Astrocyte of the hippocampus (primary cell): ENCODE data around the gene CDKL2.
A peak's percentile ranks its signal among the peaks of the same experiment; 100 is the strongest.
"Not testable (repeated sequence)": the region's sequence is repeated elsewhere in the genome, so short reads cannot be mapped to it uniquely, and the experiment has no call there.

Experiments used
- DNase-seq: peaks from one replicate; pipeline ENCODE4 v3.0.0; 2011; ENCODE audit warnings: low read depth, low spot score

The CDKL2 gene

DNA sequence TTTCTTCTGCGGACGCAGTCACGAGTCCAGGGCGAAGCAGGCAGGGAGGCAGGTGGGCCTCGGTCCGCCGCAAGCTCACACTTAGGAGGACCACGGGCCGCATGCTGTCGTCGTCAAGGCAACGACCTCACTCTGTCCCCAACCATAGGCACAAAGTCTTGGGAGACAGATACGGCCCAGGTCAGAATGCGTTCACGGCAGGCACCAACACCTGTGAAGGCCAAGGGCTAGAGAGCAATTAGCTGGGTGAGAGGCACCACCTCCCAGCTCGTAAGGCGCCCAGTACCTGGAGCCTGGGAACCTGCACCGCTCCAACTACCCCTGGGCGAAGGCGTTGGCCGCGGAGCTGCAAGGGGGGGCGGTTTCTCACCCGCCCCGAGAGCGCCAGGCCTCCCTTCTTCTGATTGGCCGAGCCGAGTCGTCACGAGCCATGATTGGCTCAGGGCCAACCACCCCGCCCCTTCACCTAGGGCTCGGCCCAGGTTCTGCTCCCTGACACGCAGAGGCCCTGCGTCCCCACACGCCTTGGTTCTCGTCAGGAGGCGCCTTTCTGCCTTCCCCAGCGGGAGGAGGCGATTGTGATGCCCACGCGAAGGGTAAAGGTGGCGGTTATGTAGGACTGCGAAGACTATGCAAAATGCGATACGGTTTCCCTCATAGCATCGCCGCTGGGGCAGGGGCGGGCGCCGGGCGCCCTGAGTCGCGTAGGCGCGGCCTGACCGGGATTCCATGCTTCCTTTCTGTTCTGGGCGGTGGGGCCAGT lies at the start of gene CDKL2:
TSS of gene CDKL2 (minus strand) at position 355 of the 763 bp plus-strand sequence. CDS start 4,540 bp downstream, outside the sequence.
- DNase-seq: peak; percentile 92

DNA sequence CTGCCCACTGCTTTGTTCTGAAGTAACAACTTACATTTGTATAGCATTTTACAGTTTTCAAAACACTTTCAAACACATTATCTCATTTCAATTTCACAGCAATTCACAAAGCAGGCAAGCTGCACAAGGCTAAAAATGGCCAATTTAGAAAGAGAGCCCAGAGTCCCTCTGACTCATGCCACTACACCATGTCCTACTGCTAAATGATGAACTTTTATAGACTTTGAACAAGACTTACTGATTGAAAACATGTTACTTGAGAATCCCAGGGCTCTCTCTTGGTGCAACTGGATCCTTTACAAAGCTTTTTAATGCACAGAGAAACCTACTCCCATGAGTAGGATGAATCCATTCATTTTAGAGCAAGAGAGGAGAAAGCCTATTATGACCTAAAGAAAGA lies 48.6 kb upstream of the CDKL2 start:
- no peak for DNase-seq

DNA sequence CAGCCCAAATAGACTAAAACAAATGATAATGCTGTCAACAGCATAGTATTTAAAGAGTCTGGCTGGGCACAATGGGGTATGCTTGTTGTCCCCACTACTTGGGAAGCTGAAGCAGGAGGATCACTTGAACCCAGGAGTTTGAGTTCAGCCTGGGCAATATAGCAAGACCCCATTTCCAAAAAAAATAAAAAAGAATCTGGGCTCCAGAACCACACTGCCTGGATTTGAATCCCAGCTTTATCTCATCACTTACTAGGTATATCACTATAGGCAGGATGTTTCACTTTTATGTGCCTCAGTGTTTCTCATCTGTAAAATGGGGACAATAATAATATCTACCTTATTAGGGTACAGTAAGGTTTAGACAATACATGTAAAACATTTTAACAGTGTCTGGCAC lies 48.1 kb upstream of the CDKL2 start:
- DNase-seq: no peak

DNA sequence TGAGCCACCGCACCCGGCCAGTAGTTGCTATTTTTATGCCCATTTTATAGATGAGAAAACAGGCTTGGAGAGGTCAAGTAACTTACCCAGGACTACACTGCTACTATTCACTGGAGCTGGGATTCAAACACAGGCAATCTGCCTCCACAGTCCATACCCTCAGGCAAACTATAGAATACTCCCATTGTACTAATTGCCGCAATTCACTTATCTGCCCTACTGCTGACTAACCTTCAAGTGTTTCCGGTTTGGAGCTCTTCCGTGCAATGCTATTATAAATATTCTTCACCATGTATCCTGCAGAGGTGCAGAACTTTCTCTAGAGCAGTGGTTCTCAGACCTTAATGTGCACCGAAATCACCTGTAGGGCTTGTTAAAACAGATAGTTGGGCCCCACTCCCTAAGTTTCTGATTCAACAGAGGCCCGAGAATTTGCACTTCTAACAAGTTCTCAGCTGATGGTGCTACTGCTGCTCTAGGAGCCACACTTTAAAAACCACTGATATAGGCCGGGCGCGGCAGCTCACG lies 44.7 kb upstream of the CDKL2 start:
- DNase-seq: no peak

DNA sequence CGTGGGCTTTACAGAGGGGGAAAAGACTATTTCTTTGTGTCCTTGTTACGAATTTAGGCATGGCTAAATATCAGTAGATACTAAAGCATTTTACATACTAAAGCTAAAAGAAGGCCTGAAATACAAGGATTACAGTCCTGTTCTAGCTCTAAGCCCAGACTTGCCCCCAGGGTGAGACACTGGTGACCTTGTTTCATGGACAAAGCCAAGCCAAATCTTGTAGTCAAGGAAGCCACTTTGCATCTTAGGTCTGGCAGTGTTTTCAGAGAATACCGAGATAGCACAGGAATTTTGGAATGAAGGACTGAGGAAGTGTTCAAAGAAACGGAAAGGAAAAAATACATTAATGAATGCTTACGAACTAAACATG lies 43.6 kb upstream of the CDKL2 start:
- DNase-seq: peak; percentile 39

DNA sequence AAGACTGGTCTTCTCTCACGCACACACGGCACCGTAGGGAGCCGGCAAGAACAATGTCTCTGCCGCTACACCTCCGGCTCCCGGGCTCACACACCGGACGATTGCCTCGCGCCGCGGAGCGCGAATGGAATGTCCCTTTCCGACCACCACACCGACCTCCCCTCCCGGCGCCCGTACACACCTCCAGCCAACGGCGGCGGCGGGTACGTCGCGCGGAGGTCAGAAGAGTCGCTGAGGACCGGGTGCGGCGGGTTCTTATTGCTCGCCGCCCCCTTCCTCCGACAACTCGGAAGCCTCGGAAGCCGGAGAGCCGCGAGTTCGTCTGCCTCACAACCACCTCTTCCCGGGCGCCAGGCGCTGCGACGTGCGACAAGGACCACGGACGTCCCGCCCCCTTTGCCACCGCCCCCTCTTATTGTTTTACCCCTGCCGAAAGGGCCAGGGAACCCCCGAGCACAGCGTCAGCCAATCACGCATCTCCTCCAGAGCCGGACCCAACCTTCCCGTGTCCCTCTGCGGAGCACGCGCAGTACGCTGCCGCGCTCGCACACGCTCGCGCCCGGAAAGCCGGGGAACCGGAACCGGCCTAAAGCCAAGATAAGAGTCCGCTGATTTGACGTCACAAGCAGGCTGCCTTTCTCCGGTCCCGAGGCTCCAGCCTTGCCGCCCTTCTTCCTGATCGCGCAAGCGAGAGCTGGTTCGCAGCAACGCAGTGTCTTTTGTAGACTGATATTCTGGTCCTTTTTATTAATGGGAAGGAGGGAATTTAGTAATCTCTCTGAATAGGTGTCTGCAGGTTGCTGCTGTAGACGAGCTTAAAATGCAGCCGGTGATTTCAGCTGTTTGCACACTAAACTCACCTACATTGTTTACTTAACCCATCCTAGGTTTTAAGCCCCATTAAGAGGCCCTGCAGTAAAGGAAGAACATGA lies 43.0 kb upstream of the CDKL2 start, which contains the start of gene G3BP2:
TSS of gene G3BP2 (minus strand) at position 385 of the 932 bp plus-strand sequence. CDS start 11,386 bp downstream, outside the sequence.
- DNase-seq: peak; percentile 99

DNA sequence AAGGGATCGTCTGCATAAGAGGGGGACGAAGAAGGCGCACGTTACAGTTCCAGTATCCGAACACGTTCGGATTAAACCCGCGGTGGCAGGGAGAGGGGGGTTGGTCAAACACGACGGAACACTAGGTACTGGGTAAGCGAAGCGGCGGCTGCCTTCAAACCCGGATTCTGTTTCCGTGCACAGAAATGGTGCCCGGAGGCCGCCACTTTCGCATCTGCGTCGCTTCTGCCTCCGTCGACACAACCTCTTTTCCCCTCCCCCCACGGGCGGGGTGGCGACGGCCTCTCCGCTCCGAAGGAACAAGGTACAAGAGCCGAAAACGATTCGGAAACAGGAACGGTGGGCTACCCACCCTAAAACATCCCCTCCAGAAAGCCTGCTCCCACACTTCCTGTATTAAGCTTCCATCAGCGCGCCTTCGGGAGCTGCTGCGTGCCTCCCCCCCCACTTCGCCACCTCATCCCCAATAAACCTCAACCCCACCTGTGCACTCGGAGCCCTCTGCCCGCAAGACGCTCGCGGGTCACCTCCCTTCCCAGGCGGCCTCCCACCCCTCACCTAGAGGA lies 42.2 kb upstream of the CDKL2 start:
- DNase-seq: peak; percentile 72

DNA sequence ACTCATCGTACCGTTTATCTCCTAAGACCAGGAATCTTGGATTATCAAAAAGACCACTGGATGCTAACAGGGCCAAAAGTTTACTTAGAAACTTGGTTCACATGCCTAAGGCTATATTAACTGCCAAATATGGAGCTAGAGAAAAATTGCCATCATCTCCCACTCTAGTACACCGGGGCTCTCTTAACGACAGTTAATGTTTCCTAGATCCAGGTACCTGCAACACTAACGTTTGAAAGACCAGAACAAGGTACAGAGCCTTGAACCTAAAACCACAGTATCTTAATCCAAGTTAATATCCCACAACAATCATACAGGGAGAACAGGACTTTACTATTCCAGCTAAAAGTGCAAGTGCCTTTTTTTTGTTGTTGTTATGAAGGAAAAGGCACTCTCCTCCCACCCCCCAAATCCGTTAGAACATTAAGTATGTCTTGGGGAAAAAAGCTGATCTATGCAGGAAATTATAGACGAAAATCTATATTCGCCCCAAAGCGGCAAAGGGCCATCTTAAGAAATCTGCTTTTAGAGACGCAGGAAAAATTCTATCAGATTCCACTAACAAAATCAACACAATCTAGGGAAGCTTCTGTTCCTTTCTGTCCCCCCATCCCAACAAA lies 41.6 kb upstream of the CDKL2 start:
- DNase-seq: peak; percentile 20

DNA sequence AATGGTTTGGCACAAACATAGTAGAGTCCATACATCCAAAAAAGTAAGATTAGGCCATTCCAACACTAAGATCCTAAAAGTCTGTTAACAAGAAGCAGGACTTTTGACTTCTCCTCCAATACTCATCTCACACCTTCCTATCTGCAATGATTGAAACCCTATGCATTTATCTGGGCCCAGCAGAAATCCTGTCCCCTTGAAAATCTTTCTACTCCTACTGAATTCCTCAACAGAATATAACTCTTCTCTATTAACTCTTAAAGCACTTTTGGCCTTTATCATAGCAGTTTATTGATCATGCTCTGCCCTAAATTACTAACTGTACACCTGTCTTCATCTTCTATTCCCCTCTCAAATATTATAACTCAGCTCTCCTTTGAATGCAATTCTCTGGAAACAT lies 38.3 kb upstream of the CDKL2 start:
- no peak for DNase-seq

DNA sequence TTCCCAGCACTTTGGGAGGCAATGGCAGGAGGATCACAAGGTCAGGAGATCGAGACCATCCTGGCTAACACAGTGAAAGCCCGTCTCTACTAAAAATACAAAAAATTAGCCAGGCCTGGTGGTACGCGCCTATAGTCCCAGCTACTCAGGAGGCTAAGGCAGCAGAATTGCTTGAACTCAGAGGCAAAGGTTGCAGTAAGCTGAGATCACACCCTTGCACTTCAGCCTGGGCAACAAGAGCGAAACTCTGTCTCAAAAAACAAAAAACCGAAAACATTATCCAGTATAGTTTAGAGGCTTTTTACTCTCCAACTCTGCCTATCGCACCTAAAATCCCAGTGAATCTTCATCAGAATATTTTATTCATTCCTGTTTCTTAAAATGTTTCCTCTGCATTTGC lies 37.3 kb upstream of the CDKL2 start:
- DNase-seq: not testable (repeated sequence)

DNA sequence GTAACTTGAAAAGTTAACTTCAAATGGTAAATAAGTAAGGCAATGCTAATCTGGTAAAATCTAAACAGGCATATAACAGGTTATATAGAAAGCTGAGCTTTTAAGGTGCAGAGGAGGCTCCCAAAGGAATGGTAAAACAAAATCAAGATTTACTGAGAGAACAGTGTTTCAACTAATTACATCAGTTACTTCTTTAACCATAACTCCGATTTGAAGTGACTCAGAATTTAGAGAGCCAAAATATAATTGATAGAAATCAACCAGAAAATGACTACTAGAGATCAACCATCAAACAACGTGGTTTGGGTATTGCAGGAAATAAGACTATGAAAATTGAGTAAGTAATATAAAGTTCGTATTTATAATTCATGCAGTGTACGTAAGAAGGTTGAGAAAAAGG lies 36.0 kb upstream of the CDKL2 start:
- DNase-seq: no peak

DNA sequence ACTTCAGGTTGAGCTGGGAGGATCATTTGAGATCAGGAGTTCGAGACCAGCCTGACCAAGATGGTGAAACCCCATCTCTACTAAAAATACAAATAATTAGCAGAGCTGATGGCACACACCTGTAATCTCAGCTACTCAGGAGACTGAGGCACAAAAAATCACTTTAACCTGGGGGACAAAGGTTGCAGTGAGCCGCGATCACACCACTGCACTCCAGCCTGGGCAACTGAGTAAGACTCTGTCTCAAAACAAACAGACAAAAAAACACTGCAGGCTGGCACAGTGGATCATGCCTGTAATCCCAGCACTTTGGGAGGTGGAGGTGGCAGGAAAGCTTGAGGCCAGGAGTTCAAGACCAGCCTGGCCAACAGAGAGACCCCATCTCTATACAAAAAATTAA lies 34.3 kb upstream of the CDKL2 start:
- DNase-seq: not testable (repeated sequence)

DNA sequence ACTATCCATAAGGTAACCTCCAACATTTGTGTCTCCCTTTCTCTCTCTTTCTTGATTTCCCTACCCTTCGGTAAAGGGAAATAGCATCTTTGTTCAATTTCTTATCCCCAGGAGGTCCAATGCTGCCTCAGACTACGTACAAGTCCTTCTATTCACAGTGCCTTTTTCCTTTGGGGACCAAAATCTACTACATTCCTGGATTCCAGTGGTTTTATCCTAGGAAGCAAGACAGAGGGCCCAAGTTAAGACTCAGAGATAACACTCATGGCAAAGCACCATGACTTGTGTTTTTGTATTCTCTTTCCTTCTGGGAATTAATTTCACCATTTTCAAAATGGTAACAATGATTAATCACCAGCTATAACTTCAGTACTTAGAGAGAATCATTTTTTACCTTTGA lies 32.3 kb upstream of the CDKL2 start:
- DNase-seq: peak; percentile 46

DNA sequence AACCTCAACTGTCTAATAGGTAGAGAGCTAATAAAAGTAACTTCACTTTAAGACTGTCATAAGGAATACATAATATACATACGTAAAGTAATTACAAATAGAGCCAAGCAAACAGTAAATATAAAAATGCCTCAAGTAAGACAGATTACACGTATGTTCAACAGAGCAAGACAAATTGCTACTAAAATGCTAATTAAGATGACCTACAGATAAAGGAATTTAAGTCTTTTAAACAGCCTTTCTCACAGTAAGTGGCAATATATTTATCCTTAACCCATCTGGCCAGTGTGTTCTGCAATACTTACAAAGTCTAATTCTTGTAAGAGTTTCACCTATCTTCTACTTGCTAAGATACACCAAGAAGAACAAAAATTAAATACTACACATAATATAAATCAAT lies 30.2 kb upstream of the CDKL2 start:
- peak; percentile 44 for DNase-seq

DNA sequence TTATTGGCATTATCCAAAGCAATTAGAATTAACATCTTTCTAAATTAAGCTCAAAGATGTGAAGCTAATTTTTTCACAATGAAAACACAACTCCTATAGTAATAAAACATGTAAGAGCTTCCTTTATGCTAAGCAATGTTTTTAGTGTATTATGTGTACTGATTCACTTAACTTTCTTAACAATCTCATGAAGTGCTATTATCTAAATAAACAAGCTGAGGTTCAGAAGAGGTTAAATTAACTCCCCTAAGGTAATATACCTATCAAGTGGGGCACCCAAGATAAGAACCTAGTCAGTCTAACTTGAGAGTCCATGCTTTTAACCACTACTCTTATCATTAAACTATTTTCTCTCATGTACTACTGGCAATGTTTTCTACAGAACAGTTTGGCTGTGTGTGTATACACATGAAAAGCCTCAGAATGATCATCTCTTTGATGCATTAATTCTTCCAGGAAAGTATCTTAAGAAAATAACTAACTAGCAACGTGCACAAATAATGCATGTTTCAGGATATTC lies 29.2 kb upstream of the CDKL2 start:
- DNase-seq: no peak

DNA sequence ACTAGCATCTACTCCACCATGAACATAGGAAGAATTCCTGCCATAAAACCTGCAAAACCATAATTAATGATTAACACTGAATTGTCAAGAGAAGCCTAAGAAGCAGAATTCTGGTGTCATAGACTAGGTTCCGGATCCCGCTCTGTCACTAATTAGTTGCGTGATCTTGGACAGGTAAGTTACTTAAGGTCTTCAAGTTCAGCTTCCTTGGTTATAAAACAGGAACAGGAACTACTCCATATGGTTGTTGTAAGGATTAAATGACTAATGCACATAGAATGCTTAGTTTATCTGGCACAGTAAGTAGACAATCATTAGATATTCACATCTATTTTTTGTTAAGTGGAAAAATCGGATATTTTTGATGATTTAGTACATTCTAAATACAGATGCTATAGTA lies 28.5 kb upstream of the CDKL2 start:
- peak; percentile 29 for DNase-seq

DNA sequence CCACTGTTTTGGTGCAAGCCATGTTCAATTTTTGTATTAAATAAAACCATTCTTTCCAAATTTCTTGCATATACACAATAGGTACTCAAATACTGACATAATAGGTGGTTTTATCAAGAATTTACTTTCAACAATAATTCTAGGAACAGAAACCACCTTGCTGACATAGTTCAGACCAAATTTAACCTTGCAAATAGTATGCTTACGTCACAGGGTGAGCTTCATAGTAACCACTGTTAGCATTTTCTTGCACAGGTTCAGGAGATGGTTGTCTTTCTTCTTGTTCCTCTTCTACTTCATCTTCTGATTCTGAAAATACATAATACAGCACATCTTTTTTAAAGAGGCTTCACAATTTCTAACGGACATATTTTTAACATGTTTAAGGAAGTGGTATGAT lies 25.2 kb upstream of the CDKL2 start:
- no peak for DNase-seq

DNA sequence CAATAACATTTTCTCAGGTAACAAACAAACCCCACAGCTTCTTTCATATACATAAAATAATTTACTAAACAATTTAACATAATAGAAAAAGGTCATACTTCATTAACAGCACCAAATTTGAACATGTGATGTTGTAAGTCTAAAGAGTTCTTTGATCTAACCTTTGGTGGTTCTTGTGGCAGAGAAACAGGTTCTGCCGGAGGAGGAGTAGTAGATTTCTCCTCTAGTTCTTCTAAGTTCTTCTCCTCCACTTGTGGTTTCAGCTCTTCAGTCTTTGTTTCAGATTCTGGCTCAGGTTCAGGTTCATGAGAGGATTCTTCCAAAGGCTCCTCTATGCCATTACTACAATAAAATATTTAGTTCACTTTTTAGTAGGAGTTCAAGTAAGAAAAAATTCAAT lies 24.6 kb upstream of the CDKL2 start:
- no peak for DNase-seq

DNA sequence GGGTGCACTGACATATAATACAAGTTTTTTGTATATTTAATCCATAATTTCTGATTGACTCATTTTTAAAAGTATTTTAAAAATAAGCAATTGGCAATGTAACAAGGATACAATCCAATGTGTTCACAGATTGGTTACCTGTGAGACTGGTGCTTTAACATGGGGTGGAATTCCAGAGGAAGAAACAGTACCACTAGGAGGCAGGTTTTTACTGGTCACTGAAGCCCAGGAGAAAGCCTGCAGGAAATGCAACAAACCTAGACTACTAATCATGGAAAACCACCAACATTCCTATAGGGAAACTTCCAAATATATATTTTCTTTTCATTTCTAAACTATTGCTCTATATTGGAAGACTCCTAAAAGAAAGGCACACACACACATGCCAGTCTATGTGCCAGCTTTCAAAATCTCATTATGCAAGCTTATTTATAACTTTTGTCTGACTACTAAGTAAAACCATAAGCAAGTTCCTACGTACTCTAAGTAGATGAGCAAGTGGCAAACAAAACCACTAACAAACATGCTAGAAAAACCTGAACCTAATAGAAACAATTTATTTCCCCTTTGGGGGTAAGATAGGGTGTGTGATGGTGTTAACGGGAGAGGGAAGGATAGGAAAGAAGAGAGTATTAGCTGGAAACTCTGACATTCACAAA lies 23.6 kb upstream of the CDKL2 start:
- DNase-seq: peak; percentile 49

DNA sequence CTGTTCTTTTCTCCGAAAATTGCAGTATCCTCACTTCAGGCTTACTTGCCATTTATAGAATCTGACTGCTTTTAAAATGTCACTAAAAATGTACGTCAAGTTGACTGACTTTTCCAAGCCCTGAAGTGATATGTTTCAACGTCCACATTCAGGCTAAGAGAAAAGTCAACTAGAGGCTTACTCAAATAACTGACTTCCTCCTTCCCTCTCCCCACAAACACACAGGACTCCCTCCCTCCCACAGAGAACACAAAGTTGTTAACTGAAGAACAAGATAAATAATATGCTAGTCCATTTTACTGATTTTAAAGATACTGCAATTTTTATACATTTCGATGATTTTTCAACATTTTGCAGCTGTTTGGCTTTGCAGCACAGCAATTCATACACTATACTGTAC lies 13.8 kb upstream of the CDKL2 start:
- no peak for DNase-seq

DNA sequence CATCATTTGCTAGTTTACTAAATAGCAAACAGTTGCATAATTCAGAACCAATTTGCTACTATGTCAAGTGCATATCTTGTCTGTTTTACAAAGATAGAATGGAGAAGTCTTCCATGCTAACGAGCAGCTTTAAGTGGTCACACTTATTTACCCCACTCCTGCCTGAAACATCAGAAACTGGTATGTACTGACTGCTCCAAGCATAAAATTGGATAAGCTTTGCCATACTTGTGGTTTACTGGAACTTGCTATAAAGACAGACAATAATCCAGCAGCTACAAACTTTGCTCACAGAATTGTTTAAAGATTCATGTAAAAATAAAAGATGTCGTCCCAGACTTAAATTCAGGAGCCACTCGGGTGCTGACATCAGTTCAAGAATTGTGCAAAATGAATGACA lies 13.3 kb upstream of the CDKL2 start:
- peak; percentile 64 for DNase-seq
